Left cardiac atrium (tissue), 4 donors: Measurements from ENCODE around the gene MRPL2. TPM values are rescaled to one million over a fixed set of nuclear protein-coding genes. Genes with fewer than 3 reads are reported as not detected.
"Not testable (repeated sequence)": the region's sequence is repeated elsewhere in the genome, so short reads cannot be mapped to it uniquely, and the experiment has no call there.

Experiments used
- ATAC-seq, 2 donors: fragments of 200-7000 bp; cut with Tn5 transposase; one replicate each; pipeline ENCODE4 v1.9.1; 2020; ENCODE audit warnings: mild to moderate bottlenecking in 2 of 2, moderate library complexity in 2 of 2
- DNase-seq: peaks from one replicate; pipeline ENCODE4 v3.0.0-alpha.2; 2020
- intact Hi-C, 2 donors: fragments of 100-400 bp; cut with DNase I; formaldehyde crosslinking; loops; one replicate each; pipeline versions ENCODE4 v1.14.1 to v1.15.1; 2022 to 2023
- total RNA-seq, 2 donors: library from RNA; stranded (reverse); fragmentation: NEBNext Ultra II Directional; extraction: Animal tissue kit (Norgen Biotek cat#: 25700); gene quantifications; one replicate each; pipeline ENCODE4 v1.2.1, GENCODE V29; 2021
- donor health status: DM: no; HTN: yes; CAD: no.
- donor health status: DM: no; HTN: yes; CAD: no; lungs with severe emphysema.
- donor health status: DM: yes; HTN: yes; CAD: no.
- donor health status: Dilated cardiomyopathy.

MRPL2 gene
- total RNA-seq, 2 donors from 2014 or later = 76.3 to 97.1 TPM

GRCh38 chr6:43058531-43058930 lies 703 bp downstream of the MRPL2 start:
- intact Hi-C loops = no loop called here
- ATAC-seq = no peak
- no peak for DNase-seq

GRCh38 chr6:43055966-43056365 lies 3.3 kb downstream of the MRPL2 start:
- intact Hi-C loops = no loop called here
- ATAC-seq (no peak), DNase-seq (no peak)

- DNase-seq = no peak
- intact Hi-C loops = loop anchor here in 1 of 2 donors (5.0 kb wide), 1 partner anchor 37 kb away; no protein-coding TSS in a partner anchor
- ATAC-seq = no peak
These were observed 4.9 kb downstream of the MRPL2 start for GRCh38 chr6:43054206-43054943.

GRCh38 chr6:43053545-43054205 lies 5.6 kb downstream of the MRPL2 start, which contains the start of gene CUL7:
TSS of gene CUL7 (minus strand) at chr6:43053851. CDS start at chr6:43052788, 1,063 bp downstream.
- ATAC-seq (peak; percentile 97 to 98), DNase-seq (peak; percentile 97)
- intact Hi-C loops = loop anchor here in 1 of 2 donors (5.0 kb wide), 1 partner anchor 36 kb away; no protein-coding TSS in a partner anchor

DNA sequence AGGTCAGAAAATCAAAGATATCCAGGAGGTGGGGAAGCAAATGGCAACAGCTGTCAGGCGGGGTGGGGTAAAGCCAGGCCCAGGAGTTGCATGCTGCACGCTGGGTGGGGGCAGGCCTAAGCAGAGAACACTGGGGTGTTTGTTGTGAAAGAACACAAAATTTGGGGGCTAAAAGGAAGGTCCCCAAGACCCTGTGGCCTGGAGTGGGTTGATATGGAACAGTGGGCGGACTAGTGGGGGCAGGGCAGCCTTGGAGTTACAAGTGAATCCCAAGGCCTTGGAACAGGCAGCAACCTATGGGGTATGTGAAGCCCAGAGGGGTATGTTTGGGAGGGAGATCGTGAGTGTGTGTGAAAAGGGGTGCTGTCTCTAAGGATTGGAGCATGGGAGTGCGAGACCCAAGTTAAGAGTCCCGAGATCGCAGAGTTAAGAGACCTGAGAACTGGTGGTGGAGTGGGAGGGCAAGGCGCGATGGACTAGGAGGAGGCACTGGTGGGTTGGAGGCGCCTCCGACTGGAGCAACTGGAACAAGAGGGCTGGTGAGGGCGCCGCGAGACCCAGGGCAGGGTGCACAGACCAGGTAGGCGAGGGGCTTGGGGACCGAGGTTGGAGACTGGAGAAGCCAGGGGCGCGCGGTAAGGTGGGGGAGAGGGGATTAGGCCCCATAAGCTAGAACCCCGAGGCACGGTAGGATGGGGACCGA lies 6.2 kb downstream of the MRPL2 start:
- intact Hi-C loops = loop anchor here in 1 of 2 donors (5.0 kb wide), 1 partner anchor 36 kb away; no protein-coding TSS in a partner anchor
- ATAC-seq = peak; percentile 33 to 37
- peak; percentile 53 for DNase-seq

GRCh38 chr6:43052225-43052841 lies 6.9 kb downstream of the MRPL2 start:
- intact Hi-C loops = loop anchor here in 1 of 2 donors (5.0 kb wide), 1 partner anchor 35 kb away; no protein-coding TSS in a partner anchor
- no peak for ATAC-seq
- no peak for DNase-seq

GRCh38 chr6:43050981-43051380 lies 8.3 kb downstream of the MRPL2 start:
- no peak for DNase-seq
- no peak for ATAC-seq
- intact Hi-C loops = loop anchor here in 1 of 2 donors (5.0 kb wide), 1 partner anchor 34 kb away; no protein-coding TSS in a partner anchor

- DNase-seq = no peak
- ATAC-seq = no peak
- intact Hi-C loops = no loop called here
These were observed 11.2 kb downstream of the MRPL2 start for GRCh38 chr6:43047998-43048397.

GRCh38 chr6:43045371-43045930 lies 13.8 kb downstream of the MRPL2 start:
- ATAC-seq (no peak), DNase-seq (no peak)
- intact Hi-C loops = no loop called here

DNA sequence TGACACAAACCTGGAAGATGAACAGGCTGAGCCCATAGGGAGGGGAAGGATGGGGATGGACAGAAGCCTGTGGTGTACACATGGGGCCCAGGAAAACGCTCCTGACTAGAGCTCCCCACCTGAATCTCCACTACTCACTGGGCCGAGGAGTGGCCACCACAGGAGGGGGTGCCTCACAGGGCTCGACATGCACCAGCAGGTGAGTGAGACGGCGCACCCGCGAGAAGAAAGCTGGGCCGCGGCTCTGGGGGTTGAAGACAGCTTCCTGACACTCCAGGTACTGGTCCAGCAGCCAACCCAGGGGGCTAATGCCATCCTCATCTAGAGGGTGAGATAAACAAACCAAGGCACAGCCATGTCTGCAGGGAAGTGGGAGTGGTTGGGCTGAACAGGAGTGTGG lies 15.9 kb downstream of the MRPL2 start:
- intact Hi-C loops = no loop called here
- no peak for DNase-seq
- ATAC-seq = no peak

DNA sequence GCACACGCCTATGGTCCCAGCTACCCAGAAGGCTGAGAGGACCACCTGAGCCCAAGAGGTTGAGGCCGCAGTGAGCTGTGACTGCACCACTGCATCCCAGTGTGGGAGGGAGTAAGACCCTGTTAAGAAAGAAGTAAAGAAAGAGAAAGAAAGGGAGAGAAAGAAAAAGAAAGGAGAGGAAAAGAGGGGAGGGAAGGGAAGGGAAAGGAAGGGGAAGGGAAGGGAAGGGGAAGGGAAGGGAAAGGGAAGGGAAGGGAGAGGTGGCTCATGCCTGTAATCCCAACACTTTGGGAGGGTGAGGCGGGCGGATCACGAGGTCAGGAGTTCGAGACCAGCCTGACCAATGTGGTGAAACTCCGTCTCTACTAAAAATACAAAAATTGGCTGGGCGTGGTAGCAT lies 17.8 kb downstream of the MRPL2 start:
- ATAC-seq = not testable (repeated sequence)

DNA sequence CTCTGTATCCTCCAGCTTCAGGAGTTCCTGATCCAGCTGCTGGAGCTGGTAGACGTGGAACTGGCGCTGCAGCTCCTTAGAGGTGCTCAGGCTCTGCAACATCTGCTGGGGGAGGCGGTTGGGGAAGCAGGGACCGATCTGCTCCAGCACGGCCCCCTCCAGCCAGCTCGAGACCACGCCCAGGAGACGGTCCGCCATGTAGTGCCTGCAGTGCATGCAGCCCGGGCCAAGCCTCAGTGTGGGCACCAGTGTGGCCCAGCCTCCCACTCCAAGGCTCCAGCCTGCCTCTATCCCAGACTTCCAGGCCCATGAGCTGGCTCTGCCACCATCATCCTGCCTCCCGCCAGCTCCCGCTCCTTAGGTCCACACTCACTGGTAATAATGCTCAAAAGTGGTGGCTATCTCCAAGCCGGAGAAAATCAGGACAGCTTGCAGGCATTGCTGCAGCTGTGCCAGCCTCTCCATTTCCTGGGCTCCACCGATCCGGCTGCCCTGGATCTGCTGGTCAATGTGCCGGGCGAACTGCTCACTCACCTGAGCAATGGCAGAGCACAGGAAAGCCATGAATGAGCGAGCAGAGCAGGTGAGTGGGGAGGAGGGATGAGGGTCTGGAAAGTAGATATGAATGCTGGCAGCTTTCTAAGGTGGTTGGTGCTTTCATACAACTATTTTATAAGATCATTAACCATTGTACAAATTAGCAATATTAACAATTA lies 18.5 kb downstream of the MRPL2 start:
- DNase-seq (no peak), ATAC-seq (no peak)
- intact Hi-C loops = no loop called here

More for the DNA sequence above, 17.8 kb downstream of the MRPL2 start:
- intact Hi-C loops, DNase-seq: not testable (repeated sequence)

- intact Hi-C loops = no loop called here
These were observed 20.5 kb downstream of the MRPL2 start for GRCh38 chr6:43038727-43039126.

GRCh38 chr6:43037706-43038105 lies 21.5 kb downstream of the MRPL2 start:
- ATAC-seq (no peak), DNase-seq (no peak)
- intact Hi-C loops = no loop called here

More at GRCh38 chr6:43038727-43039126, 20.5 kb downstream of the MRPL2 start:
- ATAC-seq (no peak), DNase-seq (no peak)

DNA sequence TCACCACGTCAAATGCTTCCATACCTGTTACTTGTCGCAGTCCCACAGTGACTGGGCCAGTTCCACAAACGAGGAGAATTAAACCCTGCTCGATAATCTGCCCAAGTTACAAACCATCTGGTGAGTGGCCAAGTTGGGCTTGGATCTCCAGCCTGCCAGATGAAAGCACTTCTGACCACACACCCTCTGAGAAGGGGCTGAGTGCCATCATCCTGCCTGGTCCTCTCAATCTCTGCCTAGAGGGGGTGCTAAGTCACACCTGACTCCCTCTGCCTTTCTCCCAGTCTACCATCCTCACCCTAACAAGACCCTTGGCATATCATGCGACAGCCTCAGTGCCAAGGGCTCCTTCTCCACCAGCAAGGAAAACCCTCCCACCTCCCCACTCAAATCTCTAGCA lies 22.0 kb downstream of the MRPL2 start:
- intact Hi-C loops = no loop called here
- ATAC-seq (peak; percentile 7 to 72), DNase-seq (no peak)

DNA sequence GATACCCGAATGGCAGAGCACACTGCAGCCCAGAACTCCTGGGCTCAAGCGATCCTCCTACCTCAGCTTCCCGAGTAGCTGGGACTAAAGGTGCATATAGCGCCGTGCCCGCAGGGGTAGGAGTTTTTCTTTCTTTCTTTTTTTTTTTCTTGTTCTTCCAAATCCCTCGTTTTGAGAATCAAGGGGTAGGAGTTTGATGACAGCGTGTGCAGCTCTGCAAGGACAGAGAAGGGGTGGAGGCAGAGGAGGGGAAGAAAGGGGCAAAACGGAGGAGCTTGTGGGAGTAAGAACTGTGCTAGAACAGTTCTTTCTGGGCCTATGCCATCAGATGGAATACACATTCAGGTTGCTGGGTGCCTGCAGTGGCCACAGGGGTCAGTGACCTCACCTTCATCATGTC lies 22.5 kb downstream of the MRPL2 start:
- intact Hi-C loops = no loop called here
- DNase-seq (no peak), ATAC-seq (no peak)

DNA sequence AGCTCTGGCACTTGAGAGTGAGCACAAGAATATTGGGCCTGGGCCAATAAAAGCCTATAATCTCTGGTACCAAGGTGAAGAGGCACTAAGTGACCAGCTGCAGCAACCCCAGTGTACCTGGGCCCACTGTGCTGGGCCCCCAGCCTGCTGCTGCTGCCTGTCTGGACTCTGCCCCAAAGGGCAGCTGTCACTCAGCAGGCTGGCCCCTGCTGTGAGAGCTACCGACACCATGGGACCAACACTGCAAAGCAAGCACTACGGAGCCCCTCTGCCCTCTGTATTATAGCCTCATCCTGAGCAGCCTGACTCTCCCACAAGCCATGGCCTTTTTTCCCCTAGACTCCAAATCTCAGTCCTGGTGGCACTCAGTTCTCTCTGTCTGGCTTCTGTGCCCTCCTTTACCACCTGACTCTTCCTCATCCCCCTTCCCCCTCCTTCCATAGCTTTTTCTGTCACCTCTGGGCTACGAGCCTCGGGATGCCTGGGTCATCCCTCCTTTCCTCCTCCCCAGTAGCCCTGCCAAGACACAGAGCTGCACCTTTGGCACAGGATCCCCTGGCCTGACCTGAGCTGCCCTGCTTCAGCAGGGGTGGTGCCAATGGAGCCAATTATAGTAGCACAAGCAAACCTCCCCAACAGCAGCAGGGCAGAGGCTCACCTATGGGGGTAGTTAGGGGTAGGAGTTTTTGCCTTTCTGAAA lies 23.6 kb downstream of the MRPL2 start:
- ATAC-seq (peak; percentile 69 to 70), DNase-seq (no peak)
- intact Hi-C loops = no loop called here

DNA sequence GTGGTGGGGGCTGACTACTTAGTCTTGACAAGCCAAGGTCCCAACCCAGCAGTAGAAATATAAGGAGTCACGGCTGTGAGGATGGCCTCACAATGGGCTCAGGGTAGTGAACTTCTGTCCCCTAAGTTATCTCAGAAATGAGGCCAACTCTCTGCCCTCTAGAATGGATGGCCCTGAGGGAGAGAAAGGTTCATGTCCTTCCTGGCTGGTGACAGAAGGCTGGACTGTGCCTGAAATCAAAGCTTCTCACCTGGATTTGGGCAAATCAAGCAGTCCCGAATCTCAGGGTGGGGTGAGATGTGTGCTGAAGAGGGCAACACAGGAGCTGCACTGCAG lies 25.1 kb downstream of the MRPL2 start:
- intact Hi-C loops = no loop called here
- ATAC-seq (no peak), DNase-seq (no peak)
